ENCODE data around the gene TSC22D1.

The TSC22D1 gene

DNA sequence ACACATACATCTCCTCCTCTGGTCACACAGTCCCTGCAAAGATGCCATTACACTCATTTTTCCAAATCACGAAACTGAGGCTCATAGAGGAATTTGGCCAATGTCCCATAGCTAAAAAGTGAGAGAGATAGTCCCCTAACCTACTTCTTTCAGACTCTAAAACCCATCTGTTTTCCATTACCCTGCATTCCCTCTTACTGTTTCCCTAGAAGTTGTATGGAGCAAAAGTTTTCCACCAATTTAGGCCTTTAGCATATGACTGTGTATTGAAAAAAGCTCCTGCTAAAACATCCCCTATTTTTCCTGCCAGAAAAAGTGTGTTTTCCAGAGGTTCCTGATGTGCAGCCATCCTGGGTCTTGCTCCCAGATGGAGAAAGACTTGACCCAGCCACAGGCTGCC, 186.3 kb downstream of the TSC22D1 start:
- Mint-ChIP-seq H3K4me3 (no peak overlapping the region), H3K4me1 (no peaks in the 10 kb centered on the region), H3K27ac (no peak overlapping the region), H3K36me3 (no peaks in the 10 kb centered on the region), H3K27me3 (peaks cover 12% of the 10 kb centered on the region), H3K9me3 (no peaks in the 10 kb centered on the region)
- ATAC-seq = no peak

DNA sequence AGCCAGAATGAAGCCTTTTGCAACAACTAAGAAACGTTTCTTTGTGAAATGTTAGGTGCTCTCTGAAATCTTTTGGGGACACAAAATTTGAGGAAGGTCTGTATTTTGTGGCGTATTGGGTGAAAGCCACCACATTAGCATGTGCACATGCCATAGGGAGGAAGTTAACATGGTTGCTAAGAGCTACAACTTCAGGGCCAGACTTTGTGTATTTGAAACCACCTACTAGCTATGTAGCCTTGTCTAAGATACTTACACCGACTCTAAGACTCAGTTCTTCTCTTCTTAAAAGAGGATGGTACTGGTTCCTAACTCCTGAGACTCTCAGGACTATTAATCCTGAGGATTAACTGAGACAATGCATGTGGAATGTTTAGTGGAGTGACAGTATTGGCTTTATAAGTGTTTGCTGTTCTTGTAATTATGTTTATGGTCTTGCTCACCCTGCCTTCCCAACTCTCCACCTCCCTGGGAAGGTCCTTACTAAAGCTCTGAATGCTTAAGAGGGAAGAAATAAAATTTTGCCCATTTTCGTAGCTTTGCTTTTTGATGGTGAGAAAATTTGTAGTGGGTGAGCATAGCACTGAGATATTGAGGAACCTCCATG, 187.0 kb downstream of the TSC22D1 start:
- no peak overlapping the region for H3K4me3 Mint-ChIP-seq
- no peaks in the 10 kb centered on the region for H3K4me1 Mint-ChIP-seq
- H3K27me3 Mint-ChIP-seq = peaks cover 17% of the 10 kb centered on the region
- no peaks in the 10 kb centered on the region for H3K36me3 Mint-ChIP-seq
- no peak overlapping the region for H3K27ac Mint-ChIP-seq
- no peaks in the 10 kb centered on the region for H3K9me3 Mint-ChIP-seq
- no peak for ATAC-seq

DNA sequence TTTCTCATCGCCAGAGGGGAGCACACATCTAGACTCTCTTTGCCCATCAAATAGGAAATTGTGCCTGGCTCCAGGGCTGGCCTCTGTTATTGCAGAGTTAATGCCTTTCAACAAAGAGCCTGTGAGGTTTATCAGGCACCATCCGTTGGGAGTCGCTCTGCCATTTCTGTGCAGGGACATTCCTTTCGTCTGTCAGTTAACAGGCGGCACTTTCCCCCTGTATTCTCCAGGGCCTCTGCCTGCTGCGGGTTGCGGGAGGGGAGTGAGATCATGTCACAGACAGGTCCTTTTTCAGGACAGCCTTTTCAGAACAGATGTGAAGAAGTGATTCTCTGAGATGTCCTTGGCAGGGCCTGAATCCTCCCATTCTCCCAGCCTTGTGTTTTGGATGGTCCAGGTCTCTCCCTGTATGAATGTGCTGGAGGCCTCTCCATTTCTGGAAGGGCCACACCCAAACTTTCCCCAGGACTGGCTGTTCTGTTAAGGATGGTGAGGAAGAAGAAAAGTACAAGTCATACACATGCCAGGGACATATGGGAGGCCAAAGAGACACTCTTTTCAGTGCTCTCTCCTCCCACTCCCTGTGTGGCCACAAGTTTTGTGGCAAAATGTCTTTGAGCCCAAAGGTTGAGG, 187.6 kb downstream of the TSC22D1 start:
- ATAC-seq = no peak
- H3K27me3 Mint-ChIP-seq = peaks cover 22% of the 10 kb centered on the region
- no peaks in the 10 kb centered on the region for H3K36me3 Mint-ChIP-seq
- H3K9me3 Mint-ChIP-seq = no peaks in the 10 kb centered on the region
- no peaks in the 10 kb centered on the region for H3K4me1 Mint-ChIP-seq
- H3K27ac Mint-ChIP-seq = no peak overlapping the region
- no peak overlapping the region for H3K4me3 Mint-ChIP-seq

DNA sequence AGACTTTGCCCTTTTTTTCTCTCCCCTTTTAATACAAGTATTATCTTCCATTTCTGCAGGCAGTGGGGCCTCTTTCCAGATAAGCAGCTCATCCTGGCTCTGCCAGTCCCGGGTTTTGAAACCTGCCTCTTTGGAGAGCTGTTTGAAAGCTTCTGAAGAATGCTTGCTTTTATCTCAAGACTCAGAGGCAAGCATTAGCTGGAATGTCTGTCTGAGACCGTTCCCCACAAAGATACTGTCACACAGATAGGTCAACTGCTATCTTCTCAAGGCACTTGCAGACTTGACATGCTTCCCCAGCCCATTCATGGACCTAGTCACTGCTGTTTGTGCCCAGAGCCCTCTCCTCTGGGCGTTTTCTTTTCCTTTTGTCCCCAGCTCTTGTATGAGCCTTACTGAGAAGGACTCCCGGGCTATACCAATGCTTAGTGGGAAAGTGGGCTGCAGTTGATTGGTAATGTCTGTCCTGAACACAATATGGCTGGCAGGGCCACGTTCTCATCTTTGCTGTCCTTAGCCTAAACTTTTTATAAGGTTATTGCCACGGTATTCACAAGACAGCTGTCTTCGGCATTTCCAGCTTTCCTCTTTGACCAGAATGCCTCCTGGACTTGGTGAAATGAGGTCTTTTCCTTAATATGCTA, 189.1 kb downstream of the TSC22D1 start:
- peaks cover 16% of the 10 kb centered on the region for H3K27me3 Mint-ChIP-seq
- no peak for ATAC-seq
- no peaks in the 10 kb centered on the region for H3K4me1 Mint-ChIP-seq
- H3K36me3 Mint-ChIP-seq = no peaks in the 10 kb centered on the region
- H3K9me3 Mint-ChIP-seq = no peaks in the 10 kb centered on the region
- no peak overlapping the region for H3K27ac Mint-ChIP-seq
- H3K4me3 Mint-ChIP-seq = no peak overlapping the region

DNA sequence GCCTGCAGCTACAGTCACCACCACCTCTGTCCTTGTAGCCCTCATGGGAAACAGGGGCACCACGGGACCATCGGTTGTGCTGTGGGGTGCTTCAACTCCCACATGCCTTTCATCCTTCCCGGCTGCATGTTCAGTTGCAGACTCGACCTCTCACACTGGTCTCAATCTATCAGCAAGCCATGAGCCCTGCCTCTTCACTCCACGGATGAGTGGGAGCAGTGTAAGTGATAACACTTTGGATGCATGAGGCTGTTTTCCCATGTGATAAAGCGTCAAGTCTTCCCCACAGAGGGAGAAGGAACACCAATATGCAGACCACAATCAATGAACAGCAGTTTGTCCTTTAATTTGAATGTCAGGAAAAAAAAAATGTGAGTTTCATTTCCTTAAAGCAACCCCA, 190.3 kb downstream of the TSC22D1 start:
- Mint-ChIP-seq H3K27ac (no peak overlapping the region), H3K4me3 (no peak overlapping the region), H3K27me3 (peaks cover 11% of the 10 kb centered on the region), H3K9me3 (no peaks in the 10 kb centered on the region), H3K36me3 (no peaks in the 10 kb centered on the region), H3K4me1 (no peaks in the 10 kb centered on the region)
- peak; percentile 4 for ATAC-seq

DNA sequence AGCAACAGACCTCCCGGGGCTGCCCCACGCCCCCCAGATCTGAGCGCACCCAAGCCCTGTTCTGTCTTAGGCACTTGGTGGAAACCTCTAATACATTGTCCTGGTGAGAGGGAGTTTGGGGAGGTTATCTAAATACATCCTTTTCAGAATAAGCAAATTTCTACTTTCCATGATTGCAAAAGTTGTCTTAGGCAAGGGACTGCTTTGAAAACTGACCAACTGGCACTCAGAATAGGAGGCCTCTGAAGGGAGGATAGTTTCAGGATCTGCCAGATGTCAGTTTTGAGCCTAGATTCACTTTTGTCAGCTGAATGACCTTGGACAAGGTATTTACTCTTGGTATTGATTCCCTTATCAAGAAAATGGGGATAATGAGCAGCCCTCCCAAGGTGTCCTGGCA, 190.7 kb downstream of the TSC22D1 start:
- no peak overlapping the region for H3K4me3 Mint-ChIP-seq
- no peak overlapping the region for H3K27ac Mint-ChIP-seq
- no peaks in the 10 kb centered on the region for H3K4me1 Mint-ChIP-seq
- peaks cover 11% of the 10 kb centered on the region for H3K27me3 Mint-ChIP-seq
- ATAC-seq = no peak
- no peaks in the 10 kb centered on the region for H3K9me3 Mint-ChIP-seq
- no peaks in the 10 kb centered on the region for H3K36me3 Mint-ChIP-seq

DNA sequence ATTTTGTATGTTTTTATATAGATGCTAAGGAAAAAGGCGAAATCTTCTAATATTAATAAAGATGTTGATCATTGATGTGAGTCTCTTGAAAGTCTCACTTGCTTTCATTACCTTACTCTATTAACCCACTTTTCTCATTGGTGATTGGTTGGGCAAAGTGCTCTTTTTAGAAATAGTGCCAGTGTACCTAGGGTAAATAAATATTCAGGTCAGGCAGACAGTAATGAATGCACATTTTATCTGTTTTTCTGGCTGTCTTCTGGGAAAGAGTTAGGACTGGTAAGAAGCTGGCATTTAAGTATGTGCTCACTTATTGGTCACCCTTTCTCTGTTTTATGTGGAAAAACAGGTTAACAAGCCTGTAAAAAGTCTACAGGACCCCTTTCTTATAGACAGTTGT, 191.4 kb downstream of the TSC22D1 start:
- ATAC-seq = no peak
- no peaks in the 10 kb centered on the region for H3K4me1 Mint-ChIP-seq
- no peak overlapping the region for H3K27ac Mint-ChIP-seq

DNA sequence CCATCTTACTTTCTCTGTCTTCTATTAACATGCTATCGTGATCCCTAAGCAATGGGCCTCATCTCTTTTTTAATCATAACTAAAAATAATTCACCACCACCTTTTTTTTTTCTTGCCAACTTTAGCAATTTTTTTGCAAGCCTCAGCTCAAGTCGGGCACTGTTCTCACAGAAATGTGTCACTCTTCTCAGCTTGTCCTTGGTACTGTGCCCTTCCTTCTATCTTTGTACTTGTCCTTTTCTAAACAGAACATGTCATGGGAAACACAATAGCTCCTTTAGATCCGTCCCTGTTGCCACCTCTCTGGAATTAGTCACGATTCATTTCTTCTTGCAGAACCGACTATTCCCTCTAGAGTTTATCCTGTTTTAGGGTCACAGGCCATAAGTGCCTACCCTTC, 192.2 kb downstream of the TSC22D1 start:
- Mint-ChIP-seq H3K9me3 (no peaks in the 10 kb centered on the region), H3K27me3 (peaks cover 11% of the 10 kb centered on the region), H3K36me3 (no peaks in the 10 kb centered on the region), H3K4me3 (no peak overlapping the region), H3K4me1 (no peaks in the 10 kb centered on the region), H3K27ac (no peak overlapping the region)
- ATAC-seq = no peak

More for the DNA sequence above, 191.4 kb downstream of the TSC22D1 start:
- Mint-ChIP-seq H3K9me3 (no peaks in the 10 kb centered on the region), H3K4me3 (no peak overlapping the region), H3K27me3 (peaks cover 11% of the 10 kb centered on the region), H3K36me3 (no peaks in the 10 kb centered on the region)

DNA sequence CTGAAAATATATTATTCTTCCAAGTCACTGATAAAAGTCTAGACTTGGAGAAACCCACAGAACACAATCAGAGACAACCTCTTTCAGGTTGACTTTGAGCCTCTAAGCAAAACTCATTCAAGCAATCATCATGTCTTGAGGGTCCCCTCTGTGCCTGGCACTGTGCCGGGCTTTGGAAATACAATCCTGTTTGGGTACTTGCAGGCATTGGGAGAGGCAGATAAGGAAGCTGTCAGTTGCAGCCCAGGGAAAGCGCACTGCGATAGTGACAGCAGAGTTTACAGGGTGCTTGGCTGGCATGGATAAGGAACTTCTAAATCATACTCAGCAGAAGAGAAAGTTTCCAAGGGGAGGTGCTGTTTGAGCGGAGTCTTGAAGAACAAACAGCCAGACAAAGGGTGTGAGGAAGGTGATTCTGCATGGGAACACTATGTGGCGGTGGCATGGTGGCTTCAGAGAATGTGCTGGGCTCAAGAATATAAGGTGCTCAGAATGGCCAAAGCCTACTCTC, 193.4 kb downstream of the TSC22D1 start:
- Mint-ChIP-seq H3K27ac (no peak overlapping the region), H3K36me3 (no peaks in the 10 kb centered on the region), H3K27me3 (peaks cover 11% of the 10 kb centered on the region), H3K9me3 (no peaks in the 10 kb centered on the region), H3K4me3 (no peak overlapping the region), H3K4me1 (no peaks in the 10 kb centered on the region)
- ATAC-seq = no peak

Measured in stimulated activated memory B cell treated with anti-CD40 and anti-IgM and Interleukin-4, amounts not matched to agents 10 μg/mL and 1 μg/mL and 100 μg/mL, for 72 hours (primary cell).